Sigmoid colon (tissue), 7 donors: Measurements from ENCODE around the gene HIBADH. TPM values are rescaled to one million over a fixed set of nuclear protein-coding genes. Genes with fewer than 3 reads are reported as not detected.

Source experiments
- DNase-seq: peaks from one replicate; pipeline ENCODE4 v3.0.0-alpha.2; 2019
- H3K27ac ChIP-seq, 4 donors: fragments of 200-600 bp; sonication (generic); one replicate each; pipeline ENCODE4 v1.5.1; 2016 to 2019; ENCODE audit warnings: mild to moderate bottlenecking in 1 of 4
- H3K27me3 ChIP-seq, 3 donors: fragments of 200-600 bp; sonication (generic); one replicate each; pipeline ENCODE4 v1.5.1; 2019; ENCODE audit warnings: mild to moderate bottlenecking in 1 of 3
- H3K36me3 ChIP-seq, 4 donors: fragments of 200-600 bp; sonication (generic); one replicate each; pipeline ENCODE4 v1.5.1; 2016 to 2019
- H3K4me1 ChIP-seq, 4 donors: fragments of 200-600 bp; sonication (generic); one replicate each; pipeline ENCODE4 v1.5.1; 2017 to 2019
- H3K4me3 ChIP-seq, 4 donors: fragments of 200-600 bp; sonication (generic); one replicate each; pipeline ENCODE4 v1.5.1; 2017 to 2019; ENCODE audit warnings: mild to moderate bottlenecking in 2 of 4, moderate library complexity in 1 of 4
- H3K9me3 ChIP-seq, 4 donors: fragments of 200-600 bp in 3 of 4; sonication (generic) in 3 of 4; one replicate each; pipeline versions ENCODE4 v1.5.1 to v1.6.1; 2013 to 2019
- EP300 ChIP-seq, 4 donors: sonication (generic); formaldehyde crosslinking; IDR thresholded peaks; one replicate each; pipeline ENCODE4 v1.6.1; 2017; ENCODE audit warnings: antibody characterized with exemption in 4 of 4
- POLR2A ChIP-seq, 2 donors: fragments of 450-650 bp; IDR thresholded peaks; one replicate each; pipeline ENCODE4 v1.6.1; 2016; ENCODE audit warnings: antibody characterized with exemption in 2 of 2, mild to moderate bottlenecking in 2 of 2, moderate library complexity in 2 of 2
- POLR2AphosphoS5 ChIP-seq, 4 donors: sonication (generic); formaldehyde crosslinking; IDR thresholded peaks; one replicate each; pipeline ENCODE4 v1.6.1; 2017; ENCODE audit warnings: antibody characterized with exemption in 4 of 4
- WGBS, 2 donors: extraction: QIAGEN DNeasy Blood & Tissue Kit; methylation state at CpG; one replicate each; pipeline ENCODE4 v1.1.7; 2013; 5-methylcytosine and 5-hydroxymethylcytosine counted together
- intact Hi-C: fragments of 100-400 bp; cut with DNase I; formaldehyde crosslinking; loops from one replicate; pipeline ENCODE4 v1.15.1; 2023
- polyA plus RNA-seq, 3 donors: library from polyadenylated mRNA; stranded (reverse); fragments of 200-250 nt; gene quantifications; one replicate each; pipeline ENCODE4 v1.2.3, GENCODE V29; 2013
- total RNA-seq, 4 donors: library from RNA; depleted of rRNA; stranded (reverse); fragments of >200 nt; gene quantifications; one replicate each; pipeline ENCODE4 v1.1.0, GENCODE V29; 2016
- TF ChIP-seq, protein P1 (sequence below), 4 experiments: fragments of 450-650 bp in 3 of 4; fragments of 200-600 bp in 1 of 4; IDR thresholded peaks; one replicate each; pipeline ENCODE4 v1.5.1; 2016 to 2019; ENCODE audit warnings: antibody characterized with exemption in 4 of 4, mild to moderate bottlenecking in 3 of 4, moderate library complexity in 2 of 4
- donor health status: healthy with polysubstance abuse.
- donor health status: Bipolar disorder and iron deficiency.
- donor health status: healthy.

The HIBADH gene
- total and polyA plus RNA-seq, 7 donors = 23.4 to 89.5 (median 63.5) TPM

DNA sequence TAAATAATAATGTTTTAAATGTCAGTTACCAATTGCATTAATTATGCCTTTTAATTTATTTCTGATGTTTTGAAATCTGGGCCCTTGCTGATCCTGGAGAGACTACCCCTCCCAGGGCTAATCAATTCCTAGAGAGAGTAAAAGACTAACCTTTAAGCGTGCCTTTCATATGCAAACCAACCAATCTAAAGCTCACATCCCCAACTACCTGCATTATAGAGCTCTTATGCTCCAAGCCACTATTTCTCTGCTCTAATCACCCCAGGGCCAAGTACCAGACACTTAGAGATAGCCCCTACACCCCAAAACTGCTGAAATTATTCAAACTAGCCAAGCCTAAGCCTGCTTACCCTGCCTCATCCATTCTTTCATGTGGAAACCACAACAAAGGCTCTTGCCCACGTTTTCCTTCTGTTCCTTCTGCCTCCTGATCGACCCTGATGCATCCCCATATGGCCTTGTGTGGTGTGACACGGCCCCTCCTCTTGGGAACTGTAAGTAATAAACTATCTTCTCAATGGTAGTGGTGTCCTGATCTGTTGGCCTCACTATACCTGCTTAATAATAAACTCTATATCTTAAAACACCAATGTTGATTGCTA is 97.7 kb downstream of the HIBADH start:
- intact Hi-C loops = no loop called here
- no peak overlapping the region for H3K27ac ChIP-seq
- no peaks in the 10 kb centered on the region for H3K27me3 ChIP-seq
- no peaks in the 10 kb centered on the region for H3K4me1 ChIP-seq
- TF ChIP-seq POLR2A (IDR thresholded peaks at IDR 0.05) = no peak
- TF ChIP-seq, protein P1, sequence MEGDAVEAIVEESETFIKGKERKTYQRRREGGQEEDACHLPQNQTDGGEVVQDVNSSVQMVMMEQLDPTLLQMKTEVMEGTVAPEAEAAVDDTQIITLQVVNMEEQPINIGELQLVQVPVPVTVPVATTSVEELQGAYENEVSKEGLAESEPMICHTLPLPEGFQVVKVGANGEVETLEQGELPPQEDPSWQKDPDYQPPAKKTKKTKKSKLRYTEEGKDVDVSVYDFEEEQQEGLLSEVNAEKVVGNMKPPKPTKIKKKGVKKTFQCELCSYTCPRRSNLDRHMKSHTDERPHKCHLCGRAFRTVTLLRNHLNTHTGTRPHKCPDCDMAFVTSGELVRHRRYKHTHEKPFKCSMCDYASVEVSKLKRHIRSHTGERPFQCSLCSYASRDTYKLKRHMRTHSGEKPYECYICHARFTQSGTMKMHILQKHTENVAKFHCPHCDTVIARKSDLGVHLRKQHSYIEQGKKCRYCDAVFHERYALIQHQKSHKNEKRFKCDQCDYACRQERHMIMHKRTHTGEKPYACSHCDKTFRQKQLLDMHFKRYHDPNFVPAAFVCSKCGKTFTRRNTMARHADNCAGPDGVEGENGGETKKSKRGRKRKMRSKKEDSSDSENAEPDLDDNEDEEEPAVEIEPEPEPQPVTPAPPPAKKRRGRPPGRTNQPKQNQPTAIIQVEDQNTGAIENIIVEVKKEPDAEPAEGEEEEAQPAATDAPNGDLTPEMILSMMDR (IDR thresholded peaks at IDR 0.05) = no peak
- no peak for TF ChIP-seq POLR2AphosphoS5 (IDR thresholded peaks at IDR 0.05)
- no peak for TF ChIP-seq EP300 (IDR thresholded peaks at IDR 0.05)
- no peaks in the 10 kb centered on the region for H3K36me3 ChIP-seq
- no peak for DNase-seq
- peaks cover 0 to 5% (median 0%) of the 10 kb centered on the region in 4 donors for H3K9me3 ChIP-seq
- H3K4me3 ChIP-seq = no peak overlapping the region
- 78 to 91% methylated on average over 4 of the region's 4 CpGs for WGBS, 2 donors

DNA sequence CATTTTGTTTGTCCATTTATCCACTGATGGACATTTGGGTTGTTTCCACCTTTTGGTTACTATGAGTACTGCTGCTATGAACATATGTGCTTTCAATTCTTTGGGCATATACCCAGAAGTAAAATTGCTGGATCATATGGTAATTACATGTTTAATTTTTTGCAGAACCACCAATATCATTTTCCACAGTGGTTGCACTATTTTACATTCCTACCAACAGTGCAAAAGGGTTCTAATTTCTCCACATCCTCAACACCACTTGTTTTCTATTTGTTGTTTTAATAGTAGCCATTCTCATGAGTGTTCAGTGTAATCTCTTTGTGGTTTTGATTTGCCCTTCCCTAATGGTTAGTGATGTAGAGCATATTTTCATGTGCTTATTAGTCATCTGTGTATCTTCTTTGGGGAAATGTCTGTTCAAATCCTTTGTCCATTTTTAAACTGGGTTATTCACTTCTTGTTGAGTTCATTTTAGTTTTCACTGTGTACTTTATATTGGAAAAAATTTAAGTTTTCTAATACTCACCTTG is 101.9 kb downstream of the HIBADH start:
- TF ChIP-seq POLR2AphosphoS5 (IDR thresholded peaks at IDR 0.05) = no peak
- TF ChIP-seq, protein P1 (IDR thresholded peaks at IDR 0.05) = no peak
- no peaks in the 10 kb centered on the region for H3K27me3 ChIP-seq
- H3K36me3 ChIP-seq = no peaks in the 10 kb centered on the region
- peaks cover 0 to 5% (median 0%) of the 10 kb centered on the region in 4 donors for H3K9me3 ChIP-seq
- intact Hi-C loops = no loop called here
- H3K4me1 ChIP-seq = no peaks in the 10 kb centered on the region
- no peak overlapping the region for H3K4me3 ChIP-seq
- DNase-seq = no peak
- no peak overlapping the region for H3K27ac ChIP-seq

GRCh38 chr7:27555670-27556069 is 107.0 kb downstream of the HIBADH start:
- H3K27me3 ChIP-seq = no peaks in the 10 kb centered on the region
- DNase-seq = no peak
- no peaks in the 10 kb centered on the region for H3K36me3 ChIP-seq
- H3K27ac ChIP-seq = no peak overlapping the region
- H3K4me1 ChIP-seq = peaks cover 0 to 7% (median 0%) of the 10 kb centered on the region in 4 donors
- H3K9me3 ChIP-seq = no peaks in the 10 kb centered on the region
- TF ChIP-seq EP300 (IDR thresholded peaks at IDR 0.05) (no peak), POLR2AphosphoS5 (IDR thresholded peaks at IDR 0.05) (no peak), POLR2A (IDR thresholded peaks at IDR 0.05) (no peak)
- TF ChIP-seq, protein P1 (IDR thresholded peaks at IDR 0.05) = no peak
- H3K4me3 ChIP-seq = no peak overlapping the region
- intact Hi-C loops = no loop called here
- 75 to 83% methylated on average over 2 of the region's 2 CpGs for WGBS, 2 donors

DNA sequence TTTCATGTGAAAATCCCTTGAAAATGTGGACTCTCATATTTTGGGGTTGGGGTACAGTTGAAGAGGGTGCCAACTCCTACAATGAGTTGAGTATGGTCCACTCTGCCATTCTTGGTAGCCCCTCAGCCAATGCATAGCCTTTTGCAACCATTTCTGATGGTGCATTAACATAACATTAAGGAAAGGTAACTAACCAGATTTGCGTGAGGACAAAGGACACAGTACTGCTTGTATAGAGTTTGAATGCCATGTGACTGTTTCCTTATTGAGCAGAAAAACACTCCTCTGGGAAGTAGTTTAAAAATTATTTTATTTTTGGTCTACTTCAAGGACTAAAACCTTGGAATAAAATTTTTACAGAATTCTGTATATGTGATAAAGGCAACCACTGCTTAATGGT is 107.9 kb downstream of the HIBADH start:
- Histone ChIP-seq H3K4me3 (no peak overlapping the region), H3K36me3 (no peaks in the 10 kb centered on the region), H3K4me1 (peaks cover 0 to 7% (median 0%) of the 10 kb centered on the region in 4 donors), H3K27ac (no peak overlapping the region), H3K27me3 (no peaks in the 10 kb centered on the region), H3K9me3 (no peaks in the 10 kb centered on the region)
- no peak for TF ChIP-seq EP300 (IDR thresholded peaks at IDR 0.05)
- TF ChIP-seq, protein P1 (IDR thresholded peaks at IDR 0.05) = no peak
- TF ChIP-seq POLR2AphosphoS5 (IDR thresholded peaks at IDR 0.05) = no peak
- intact Hi-C loops = no loop called here
- WGBS, 2 donors = 59 to 91% methylated on average over 1 of the region's 1 CpG
- DNase-seq = no peak

DNA sequence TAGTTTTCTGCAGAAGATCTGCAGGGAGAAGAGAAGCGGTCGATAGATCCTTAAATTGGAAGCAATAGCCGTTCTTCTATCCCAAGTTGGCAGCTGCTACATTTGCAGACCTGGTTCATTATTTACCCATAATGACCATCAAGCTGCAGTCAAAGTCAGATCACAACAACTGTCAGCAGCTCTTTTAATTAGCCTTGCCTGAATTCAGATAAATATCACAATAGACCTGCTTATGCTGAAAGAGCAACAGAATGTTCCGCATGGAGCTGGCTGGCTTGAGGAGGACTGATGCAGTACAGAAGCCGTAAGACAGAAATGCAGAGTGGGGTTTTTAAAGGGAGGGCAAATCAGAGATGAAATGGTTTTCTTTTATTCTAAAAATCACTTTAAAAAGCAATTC is 109.4 kb downstream of the HIBADH start:
- Histone ChIP-seq H3K4me3 (no peak overlapping the region), H3K9me3 (no peaks in the 10 kb centered on the region), H3K27me3 (no peaks in the 10 kb centered on the region), H3K4me1 (peaks cover 0 to 7% (median 0%) of the 10 kb centered on the region in 4 donors), H3K36me3 (no peaks in the 10 kb centered on the region), H3K27ac (no peak overlapping the region)
- WGBS, 2 donors = 69 to 84% methylated on average over 5 of the region's 5 CpGs
- no peak for TF ChIP-seq POLR2AphosphoS5 (IDR thresholded peaks at IDR 0.05)
- TF ChIP-seq, protein P1 (IDR thresholded peaks at IDR 0.05) = no peak
- TF ChIP-seq POLR2A (IDR thresholded peaks at IDR 0.05) = no peak
- TF ChIP-seq EP300 (IDR thresholded peaks at IDR 0.05) = no peak
- no peak for DNase-seq
- intact Hi-C loops = no loop called here
